Activated T-cell treated with anti-CD3 and anti-CD28 coated beads for 4 hours (primary cell): ENCODE results near the gene C14orf180.

Source experiments
- DNase-seq: peaks from one replicate; pipeline ENCODE4 v3.0.0-alpha.2; 2020

The C14orf180 gene

DNA sequence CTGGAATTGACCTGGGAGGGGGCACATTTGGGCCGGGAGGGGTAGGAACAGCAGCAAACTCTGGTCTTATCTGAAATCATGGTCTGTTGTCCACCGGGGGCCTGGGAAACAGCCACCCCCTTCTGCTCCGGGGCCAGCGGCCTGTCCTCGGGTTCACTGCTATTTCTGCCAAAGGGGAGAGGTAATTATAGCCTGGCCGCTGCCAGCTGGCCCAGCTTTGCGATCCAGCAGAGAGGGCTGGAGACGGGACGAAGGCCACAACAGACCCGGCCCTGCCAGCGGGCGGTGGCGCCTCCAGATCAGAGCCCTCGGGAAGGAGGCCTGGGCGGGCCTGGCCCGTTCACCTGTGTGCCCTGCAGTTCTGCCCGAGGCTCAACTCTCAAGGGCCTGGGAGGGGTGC, at the start of gene C14orf180:
C14orf180 (plus strand) TSS at position 258 of the 400 bp plus-strand sequence. CDS start 6,667 bp downstream, outside the sequence.
- DNase-seq, result no peak

DNA sequence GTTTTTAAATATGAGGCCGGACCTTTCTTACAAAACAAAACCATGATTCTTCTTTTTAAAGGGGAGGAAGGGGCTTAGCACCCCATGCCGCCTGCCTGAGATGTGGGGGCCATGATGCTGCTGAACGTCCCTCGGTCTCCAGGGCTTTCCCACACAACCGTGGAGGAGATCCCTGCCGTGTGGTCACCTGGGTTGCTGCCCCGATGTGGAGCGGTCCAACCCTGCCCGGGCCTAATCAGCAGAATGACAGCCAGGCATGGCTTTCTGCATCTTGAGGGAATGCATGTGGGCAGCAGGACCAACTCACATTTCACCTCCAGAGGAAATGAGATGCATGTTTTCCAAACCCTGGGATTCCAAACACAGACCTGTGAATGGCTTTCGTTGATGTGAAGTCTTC, 48.9 kb upstream of the C14orf180 start:
- DNase-seq, result no peak

DNA sequence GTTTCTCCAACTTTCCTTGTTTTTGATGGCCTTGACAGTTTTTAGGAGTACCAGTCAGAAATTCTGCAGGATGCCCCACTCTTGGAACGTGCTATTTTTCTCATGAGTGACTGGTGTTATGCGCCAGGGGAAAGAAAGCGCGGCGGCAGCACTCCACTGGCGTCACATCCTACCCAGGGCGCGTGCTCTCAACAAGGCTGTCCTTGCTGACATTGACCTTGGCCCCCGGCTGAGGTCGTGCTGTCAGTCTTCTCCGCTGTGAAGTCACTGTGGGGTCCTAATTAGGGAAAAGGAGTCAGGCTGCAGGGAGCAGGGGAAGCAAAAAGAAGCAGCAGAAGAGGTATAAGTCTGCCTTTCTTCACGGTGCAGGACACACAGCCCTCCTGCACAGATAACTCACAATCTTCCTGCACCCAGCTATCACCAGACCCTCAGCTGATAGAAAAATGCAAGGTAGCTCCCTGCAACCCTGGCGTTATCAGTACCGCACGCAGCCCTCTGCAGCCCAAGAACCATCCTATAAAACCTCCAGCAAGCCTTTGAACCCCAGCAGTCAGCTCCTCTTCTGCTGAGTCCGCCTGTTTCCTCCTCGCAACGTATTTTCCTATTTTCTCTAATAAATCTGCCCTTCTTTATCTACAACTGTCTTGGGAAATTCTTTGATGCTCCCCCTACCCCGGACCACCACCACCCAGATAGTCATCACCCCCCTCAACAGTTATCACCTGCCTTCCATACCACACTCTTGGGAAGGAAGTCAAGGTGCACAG, 48.0 kb upstream of the C14orf180 start:
- DNase-seq, result no peak

DNA sequence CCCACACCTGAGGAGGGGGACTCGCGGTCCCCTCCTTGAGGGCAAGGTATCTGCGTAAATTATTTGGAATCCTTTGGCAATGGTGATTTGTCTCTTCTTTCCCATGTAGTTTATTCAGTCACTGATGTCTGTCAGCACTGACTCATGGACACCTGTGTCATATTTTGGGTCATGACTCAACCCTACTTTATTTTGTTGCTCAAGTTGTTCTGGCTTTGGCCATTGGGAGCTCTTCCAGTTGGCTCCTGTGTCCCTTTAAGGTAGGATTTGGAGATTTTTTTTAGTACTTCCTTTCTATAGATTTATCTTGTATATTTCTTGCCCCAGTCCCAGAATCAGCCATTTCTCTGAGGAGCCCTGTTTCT, 47.4 kb upstream of the C14orf180 start:
- no peak for DNase-seq

DNA sequence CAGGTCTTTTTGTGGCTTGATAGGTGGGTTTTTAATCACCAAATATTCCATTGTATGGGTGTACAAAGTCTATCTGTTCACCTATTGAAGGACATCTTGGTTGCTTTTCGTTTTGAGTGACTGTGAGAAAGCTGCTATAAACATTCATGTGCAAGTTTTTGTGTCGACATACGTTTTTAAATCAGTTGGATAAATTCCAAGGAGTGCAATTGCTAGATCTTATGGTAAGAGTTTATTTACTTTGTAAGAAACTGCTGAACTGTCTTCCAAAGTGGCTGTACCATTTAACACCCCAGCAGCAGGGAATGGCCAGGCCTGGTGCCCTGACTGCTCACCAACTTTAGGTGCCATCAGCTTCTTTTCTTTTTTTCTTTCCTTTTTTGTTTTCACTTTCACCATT, 45.5 kb upstream of the C14orf180 start:
- DNase-seq, result no peak

DNA sequence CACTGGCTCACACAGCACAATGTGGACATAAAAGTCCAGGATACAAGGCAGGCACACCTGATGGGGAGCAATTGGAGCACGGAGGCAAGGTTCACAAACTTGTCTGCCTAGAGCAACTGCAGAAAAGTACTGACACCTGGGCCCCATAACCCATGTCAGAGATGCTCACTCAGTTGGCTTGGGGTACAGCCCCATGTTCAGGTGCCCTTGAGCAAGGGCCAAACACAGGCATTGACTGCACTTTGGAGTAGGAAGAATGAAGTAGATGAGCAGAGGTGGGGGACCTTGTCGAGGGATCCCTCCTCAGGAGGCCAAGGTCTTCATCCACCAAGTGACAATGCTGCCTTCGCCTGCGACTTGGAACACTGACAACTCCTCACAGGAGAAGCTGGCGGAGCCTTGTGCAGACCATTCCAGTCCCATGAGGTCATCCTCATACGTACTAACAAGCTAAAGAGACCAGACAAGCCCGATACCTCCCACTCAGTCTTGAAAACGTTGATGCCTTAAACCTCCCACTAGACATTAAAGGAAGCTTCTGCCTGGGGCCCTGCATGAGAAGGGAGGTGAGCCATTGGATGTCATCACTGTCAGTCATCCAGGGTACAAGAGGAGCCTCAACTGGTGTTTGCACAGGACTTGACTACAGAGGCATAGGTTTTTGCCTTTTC, 42.5 kb upstream of the C14orf180 start:
- no peak for DNase-seq

DNA sequence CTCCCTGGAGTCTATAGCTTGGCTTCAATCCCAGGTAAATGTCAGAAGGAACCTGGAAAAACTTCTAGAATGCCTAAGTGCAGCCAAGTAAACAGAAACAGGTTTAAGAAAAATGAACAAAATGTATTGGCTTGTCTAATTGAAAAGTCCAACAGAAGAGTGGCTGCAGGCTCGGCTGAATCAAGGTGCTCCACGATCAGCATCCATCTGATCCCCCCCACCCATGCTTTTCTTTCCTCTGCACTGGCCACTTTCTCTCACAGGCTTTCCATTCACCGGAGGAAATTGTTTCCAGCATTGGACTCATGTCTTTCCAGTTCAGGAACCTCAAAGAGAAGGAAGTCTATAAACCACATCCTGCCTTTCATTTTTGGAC, 42.0 kb upstream of the C14orf180 start:
- no peak for DNase-seq

DNA sequence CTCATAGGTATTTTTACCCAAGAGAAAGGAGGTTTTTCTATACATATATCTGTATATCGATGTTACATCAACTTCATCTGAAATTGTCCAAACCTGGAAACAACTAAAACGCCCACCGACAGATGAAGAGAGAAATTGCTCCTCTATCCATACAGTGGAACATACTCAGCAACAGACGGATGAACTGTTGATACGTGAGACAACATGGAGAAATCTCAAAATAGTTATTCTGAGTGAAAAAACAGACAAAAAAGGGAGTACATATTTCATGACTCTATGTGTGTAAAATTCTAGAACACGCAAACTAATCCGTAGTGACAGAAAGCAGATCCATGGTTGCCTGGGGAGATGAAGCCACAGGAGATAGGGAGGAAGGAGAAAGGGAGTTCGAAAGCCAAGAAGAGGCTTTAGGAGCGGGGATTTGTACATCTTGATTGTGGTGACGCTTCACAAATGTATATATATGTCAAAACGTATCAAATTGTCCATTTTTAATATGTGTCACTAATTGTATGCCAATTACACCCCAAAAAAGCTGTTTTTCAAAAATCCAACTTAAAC, 37.6 kb upstream of the C14orf180 start:
- DNase-seq, result no peak

DNA sequence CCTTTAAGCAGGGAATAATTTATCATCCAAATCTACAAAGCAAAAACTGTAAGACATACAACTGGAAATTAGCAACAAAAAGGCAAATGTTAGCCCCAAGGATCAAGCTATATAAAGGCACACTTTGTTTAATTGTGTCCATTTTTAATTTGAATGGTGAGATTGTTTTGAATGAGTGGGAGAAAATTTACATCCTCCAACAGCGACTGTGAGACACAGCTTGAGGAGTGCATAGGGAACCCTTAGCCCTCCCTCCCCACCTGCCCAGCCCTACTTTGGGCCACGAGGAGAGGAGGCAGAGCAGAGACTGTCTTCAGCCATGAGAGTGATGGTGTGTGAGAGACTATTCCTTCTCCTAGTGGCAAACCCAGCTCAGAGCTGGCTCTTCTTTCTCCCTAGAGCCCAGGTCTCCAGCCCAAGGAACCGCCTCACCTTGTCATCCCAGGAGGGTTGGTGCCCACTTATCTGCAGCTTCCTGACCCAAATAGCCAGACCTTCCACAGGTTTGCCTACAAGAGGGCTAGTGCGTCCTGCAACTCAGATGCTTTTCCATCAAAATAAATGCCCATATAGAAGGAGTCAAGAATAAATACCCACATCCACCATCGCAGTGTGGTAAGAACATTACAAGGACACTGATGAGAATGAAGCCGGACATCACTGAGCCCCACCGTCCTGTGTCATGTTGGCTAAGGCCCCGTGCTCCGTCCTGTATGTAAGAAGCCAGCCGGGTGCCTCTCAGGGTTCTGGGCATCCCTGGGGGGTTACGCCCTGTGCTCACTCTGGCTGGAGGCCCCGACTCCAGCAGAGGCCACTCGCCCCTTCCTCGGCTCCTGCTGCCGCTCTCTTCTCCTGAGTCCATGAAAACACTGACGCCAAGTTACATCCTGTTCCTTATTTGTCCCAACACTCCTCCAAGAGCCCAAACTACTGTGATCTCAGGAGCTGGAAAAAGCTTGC, 36.4 kb upstream of the C14orf180 start:
- DNase-seq, result no peak

DNA sequence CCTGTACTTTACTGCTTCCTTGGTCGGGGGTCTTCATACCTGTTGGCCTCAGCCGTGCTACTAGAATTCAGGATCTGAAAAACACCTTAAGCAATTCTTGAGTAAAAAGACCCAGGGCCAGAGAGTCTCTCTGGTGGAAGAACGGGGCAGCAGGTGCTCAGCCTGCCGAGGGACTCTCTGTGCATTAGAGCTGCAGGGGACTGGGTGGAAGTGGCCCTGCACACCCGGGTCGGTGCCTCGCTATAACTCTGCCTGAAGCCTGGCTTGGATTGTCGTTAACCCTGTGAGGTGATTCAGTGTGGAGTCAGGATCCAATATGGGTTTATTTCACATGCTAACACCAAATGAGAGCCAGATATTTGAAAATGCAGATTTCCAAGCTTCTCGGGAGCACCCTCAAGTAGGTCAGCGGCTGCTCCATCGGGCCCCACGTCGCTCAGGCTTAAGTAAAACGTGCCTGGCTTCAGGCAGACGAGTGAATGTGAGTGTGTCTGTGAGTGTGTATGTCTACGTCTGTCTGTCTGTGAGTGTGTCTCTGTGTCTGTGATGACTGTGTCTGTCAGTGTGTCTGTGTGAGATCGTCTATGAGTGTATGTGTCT, 35.1 kb upstream of the C14orf180 start:
- DNase-seq, result no peak

DNA sequence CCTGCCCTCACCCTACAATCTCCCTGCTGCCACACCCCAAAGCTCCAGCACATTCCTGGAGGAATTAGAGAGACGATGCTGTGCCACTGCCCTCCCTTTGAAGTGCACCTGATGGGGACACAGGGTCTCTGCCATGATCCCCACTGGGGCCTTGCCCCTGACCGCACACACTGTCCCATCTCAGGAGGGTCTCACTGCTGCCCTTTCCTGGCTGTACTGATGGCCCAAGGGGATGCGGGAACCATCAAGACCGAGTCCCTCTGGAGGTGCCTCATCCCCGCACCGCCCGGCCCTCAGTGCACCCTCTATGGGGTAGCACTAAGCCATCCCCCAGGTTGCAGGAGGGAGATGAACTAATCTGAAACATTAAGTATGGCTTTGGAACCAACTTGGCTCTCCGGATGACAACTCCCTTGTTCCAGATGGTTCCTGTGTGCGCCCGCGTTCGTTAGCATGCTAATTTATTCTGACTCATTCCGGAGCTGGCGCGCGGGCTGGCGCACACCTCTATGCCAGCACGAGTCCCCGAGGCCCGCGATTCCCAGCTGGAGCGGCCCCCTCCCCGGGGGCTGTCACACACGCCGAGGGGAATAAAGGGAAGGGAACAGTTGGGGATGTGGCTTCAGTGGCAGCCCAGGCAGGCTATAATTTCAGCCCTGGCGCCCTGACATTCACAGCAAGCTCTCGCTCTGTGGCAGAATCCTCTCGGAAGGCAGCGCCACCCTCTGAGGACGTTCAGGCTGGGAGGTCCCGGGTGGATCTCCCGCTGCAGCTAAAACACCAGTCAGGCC, 34.2 kb upstream of the C14orf180 start:
- DNase-seq, result no peak

DNA sequence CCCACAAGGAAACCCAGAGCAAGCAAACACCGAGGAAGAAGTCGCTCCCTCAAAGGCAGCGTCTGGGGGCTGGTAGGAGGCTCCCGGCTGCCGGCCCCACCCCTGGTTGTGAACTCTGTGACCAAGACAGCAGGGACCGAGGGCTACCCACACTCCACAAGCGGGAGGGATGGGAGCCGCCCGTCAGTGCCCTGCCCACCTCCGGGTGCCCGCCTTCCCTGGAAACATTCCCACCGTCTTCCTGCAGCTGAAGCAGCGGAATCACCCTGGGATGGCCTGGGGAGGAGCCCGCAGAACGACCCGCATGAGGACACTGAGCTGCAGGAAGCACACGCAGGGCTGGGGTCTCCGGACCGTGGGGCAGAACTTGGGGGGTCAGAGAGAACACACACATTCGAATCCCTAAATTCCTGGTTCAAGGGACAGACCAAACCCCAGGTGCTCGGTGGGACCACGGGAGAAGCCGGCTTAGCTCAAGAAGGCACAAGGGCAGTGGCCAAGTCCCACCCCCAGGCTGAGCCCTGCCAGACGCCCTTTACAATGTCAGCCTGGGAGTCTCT, 33.5 kb upstream of the C14orf180 start:
- DNase-seq, result no peak

DNA sequence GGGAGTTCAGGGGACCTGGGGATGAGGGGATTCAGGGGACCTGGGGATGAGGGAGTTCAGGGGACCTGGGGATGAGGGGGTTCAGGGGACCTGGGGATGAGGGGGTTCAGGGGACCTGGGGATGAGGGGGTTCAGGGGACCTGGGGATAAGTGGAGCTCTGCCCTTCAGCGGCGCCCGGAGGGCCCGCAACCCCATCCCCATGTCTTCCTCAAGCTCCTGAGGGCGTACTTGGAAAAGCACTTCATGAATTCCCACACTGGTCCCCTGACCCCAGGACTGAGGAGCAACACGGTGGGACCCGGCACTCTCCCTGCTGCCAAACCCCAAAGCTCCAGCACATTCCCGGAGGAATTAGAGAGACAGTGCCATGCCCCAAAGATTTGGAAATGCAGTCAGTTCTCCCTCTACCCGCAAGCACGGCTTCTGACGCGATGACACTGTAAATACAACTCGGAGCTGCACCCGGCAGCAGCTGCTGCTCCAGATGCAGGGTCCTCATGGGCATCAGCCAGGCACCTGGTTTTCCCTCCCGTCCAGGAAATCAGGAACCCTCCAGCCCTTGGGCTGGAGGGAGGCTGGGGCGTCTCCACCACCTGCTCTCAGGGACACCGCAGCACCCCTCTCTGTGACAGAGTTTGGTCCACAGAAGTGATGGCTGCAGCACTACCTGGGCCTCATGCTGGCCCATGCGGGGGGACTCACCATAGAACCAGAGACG, 32.8 kb upstream of the C14orf180 start:
- no peak for DNase-seq

DNA sequence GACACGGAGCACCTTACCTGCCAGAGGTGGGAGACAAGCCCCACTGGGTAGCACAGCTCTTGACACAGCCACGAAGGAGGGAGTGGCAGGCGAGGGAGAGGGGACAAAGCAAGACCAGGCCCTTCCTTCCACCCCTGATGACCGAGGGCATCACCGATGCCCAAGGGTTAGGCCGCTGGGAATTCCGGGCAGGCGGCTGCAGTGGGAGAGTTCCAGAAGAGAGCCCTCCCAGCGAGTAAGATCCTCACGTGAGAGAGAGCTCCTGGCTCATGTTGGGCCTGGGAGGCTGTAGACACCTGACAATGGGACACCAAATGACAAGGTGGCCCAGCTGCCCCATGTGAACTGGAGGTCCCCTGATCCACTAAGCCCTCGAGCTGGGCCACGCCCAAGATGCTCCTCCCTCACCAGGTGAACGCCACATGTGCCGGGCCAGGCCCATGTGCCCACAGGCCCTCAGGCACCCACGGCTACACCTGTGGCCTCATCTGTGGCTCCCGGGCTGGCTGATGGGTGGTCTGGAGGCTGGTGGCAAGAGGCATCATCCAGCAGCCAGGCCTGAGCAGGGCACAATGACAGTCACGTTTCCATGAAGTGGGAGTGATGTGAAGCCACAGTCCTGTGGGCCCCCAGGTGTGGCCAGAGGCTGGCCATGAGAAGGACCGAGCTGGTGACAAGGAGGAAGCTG, 32.1 kb upstream of the C14orf180 start:
- DNase-seq, result no peak

DNA sequence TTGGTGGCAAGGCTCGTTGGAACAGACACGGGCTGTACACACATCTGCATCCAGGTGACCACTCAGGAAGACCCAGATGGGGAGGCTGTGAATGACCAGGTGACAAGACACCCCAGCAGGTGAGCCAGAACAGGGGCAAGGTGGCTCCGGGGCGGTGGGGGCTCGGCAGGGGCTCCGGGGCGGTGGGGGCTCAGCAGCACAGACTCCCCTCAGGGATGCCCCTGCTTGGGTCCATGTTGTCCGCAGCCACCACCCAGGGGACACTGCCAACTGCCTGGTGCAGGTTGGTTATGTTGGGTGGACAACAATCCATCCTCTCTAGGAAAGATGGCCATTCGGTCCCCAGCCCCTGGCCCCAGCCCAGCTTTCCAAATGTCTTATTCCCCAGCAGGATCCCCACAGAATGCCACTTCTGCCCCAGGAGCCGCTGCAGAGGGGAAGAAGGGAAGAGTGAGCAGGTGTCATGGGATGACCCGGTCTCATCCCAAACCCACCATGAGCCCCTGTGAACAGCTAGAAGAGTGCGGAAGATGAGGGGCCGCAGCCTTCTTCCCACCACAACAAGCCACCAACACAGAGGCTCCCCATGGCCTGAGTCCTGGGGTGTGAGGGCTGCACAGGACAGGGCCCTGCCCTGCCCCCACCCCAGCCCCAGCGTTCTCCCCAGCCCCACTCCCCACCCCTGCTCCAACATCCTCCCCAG, 31.4 kb upstream of the C14orf180 start:
- DNase-seq, result no peak

DNA sequence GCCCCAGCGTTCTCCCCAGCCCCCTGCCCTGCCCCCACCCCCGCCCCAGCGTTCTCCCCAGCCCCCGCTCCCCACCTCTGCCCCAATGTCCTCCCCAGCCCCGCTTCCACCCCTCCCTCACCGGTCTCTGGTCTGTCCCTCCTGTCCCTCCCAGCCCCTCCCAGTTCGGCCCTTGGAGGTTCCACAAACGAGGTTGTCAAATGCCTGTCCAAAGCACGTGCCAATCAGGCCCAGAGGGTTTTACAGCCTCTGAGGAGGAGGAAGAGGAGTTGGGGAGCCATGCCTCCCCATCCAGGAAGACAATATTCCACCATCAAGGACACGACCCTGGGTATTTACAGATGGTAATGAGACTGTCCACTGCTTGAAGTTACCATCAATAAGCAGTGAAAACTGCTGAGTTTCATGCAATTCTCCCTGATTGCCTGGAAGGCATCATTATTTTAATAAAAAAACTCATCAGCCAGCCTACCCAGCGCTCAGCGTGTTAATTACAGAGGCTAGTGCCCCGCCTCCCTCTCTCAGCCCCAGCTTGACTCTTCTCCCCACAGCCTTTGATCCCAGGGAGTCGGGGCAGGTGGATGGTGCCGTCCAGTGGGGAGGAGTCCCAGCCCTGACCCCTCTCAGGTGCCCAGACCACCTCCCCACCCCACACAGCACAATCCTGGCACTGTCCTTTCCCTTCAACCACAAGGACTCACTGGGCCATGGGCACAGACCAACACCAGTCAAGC, 30.6 kb upstream of the C14orf180 start:
- DNase-seq, result no peak

DNA sequence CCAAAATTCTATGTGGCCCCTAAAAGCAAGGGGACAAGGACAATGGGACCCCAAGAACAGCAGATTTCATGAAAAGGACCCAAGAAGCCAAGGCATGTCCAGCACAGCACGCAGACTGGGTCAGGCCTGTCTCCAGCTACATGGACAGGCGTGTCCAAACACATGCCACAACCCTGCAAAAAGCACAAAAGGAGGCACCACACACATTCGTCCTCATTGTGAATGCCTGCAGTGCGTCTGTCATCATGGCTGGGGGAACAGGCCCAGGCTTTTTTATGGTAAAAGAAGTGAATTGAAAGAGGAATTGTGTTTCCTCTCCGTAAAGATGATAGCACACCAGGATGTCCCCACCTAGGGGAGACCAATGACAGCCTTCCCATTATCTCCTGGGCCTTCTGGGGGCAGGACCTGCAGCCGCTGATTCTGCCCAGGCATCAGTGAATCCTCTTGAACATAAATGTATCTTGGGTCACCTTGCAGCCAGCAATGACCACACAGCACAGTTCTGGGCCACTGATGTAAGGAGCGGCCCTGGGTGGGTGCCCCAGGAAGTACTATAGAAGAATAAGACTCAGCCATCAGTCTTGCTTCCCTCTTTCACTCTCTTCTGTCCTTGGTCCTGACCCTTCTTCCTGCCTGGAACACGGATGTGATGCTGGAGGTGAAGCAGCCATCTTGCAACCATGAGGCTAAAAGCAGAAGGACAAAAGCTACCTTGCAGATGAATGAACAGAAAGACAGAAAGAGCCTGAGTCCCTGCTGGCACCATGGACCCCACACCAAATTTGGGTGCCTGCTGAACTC, 29.8 kb upstream of the C14orf180 start:
- no peak for DNase-seq

DNA sequence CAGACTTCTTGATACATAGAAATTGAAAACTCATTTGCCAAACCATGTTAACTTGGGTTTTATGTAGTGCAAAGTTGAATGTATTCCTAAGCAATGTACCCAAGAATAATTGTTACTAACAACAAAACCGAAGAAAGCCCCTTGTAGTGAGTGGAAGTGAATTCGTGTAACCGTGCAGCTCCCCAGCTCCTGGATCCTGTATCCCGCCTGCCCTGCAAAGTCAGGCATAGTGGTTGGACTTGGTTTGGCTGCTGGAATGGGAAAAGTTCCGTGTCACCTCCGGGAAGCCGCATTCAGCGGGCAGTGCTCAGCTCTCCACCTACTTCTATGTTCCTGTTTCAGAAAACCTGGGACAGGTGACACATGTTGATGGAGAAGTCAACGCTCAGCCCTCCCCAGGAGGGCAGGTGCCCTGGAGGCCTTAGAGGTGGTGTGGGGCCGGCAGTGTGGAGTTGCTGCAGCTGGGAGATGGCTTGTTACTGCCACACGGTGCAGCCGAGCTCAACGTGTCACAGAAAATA, 29.2 kb upstream of the C14orf180 start:
- DNase-seq, result no peak
